GM12878 (cell line): ENCODE data around the gene SF1. TPM values are rescaled to one million over a fixed set of nuclear protein-coding genes. Genes with fewer than 3 reads are reported as not detected.

ENCODE experiments used
- ATAC-seq: fragments of 200-7000 bp; cut with Tn5 transposase; 3 replicates; pipeline ENCODE4 v1.9.1; 2020; ENCODE audit warnings: mild to moderate bottlenecking, moderate library complexity
- BruUV-seq: library from RNA; stranded (reverse); fragments of 400-500 nt; replicated peaks from 2 replicates; lab custom pipeline; 2021; lab: Mats Ljungman, UMichigan
- CTCF ChIA-PET: fragments of 300-600 bp; sonication (Branson Sonifier 250); formaldehyde crosslinking; extraction: SDS; loops from one replicate; lab custom pipeline; 2021; ENCODE audit warnings: inconsistent platforms; lab: Yijun Ruan, JAX
- POLR2A ChIA-PET: fragments of 350-600 bp; formaldehyde crosslinking; extraction: SDS; loops from one replicate; lab custom pipeline; 2021; ENCODE audit warnings: inconsistent platforms; lab: Charles Lee
- RAD21 ChIA-PET: fragments of 300-600 bp; sonication (Branson Sonifier 250); formaldehyde crosslinking; loops from one replicate; lab custom pipeline; 2023; ENCODE audit warnings: antibody characterized with exemption; ENCODE audit not compliant: unreplicated experiment; lab: Charles Lee
- SMC1A ChIA-PET: fragments of 300-600 bp; sonication (Branson Sonifier 250); formaldehyde crosslinking; loops from one replicate; lab custom pipeline; 2023; ENCODE audit not compliant: unreplicated experiment, uncharacterized antibody; lab: Charles Lee
- DNase-seq: peaks from one replicate; pipeline ENCODE4 v3.0.0-alpha.2; 2011; ENCODE audit warnings: low read depth, low spot score
- FAIRE-seq: peaks from 3 replicates; lab custom pipeline; 2011; peaks lifted over from hg19 to GRCh38; lab: Jason Lieb, UNC
- H2AFZ ChIP-seq: 2 replicates; pipeline ENCODE4 v1.6.0; 2011; ENCODE audit warnings: low read depth, low read length, control low read depth; ENCODE audit not compliant: control insufficient read depth
- H3K27ac ChIP-seq: 2 replicates; pipeline ENCODE4 v1.5.1; 2011; ENCODE audit warnings: control low read depth; ENCODE audit not compliant: control insufficient read depth, insufficient read depth
- H3K27me3 ChIP-seq, 2 experiments: replicated peaks in 1 of 2; 2 replicates each; pipeline versions ENCODE4 v1.6.0 to v1.6.1; 2011; ENCODE audit warnings: low read length in 1 of 2; ENCODE audit not compliant: control insufficient read depth in 2 of 2, insufficient read depth in 2 of 2
- H3K36me3 ChIP-seq, 2 experiments: 2 replicates each; pipeline ENCODE4 v1.5.1; 2011; ENCODE audit warnings: low read length in 1 of 2; ENCODE audit not compliant: control insufficient read depth in 2 of 2, insufficient read depth in 2 of 2
- H3K4me1 ChIP-seq: 2 replicates; pipeline ENCODE4 v1.6.1; 2011; ENCODE audit warnings: mild to moderate bottlenecking, low read length, moderate library complexity, mixed read lengths; ENCODE audit not compliant: control insufficient read depth, insufficient read depth
- H3K4me2 ChIP-seq: 2 replicates; pipeline ENCODE4 v1.6.0; 2011; ENCODE audit warnings: control low read depth; ENCODE audit not compliant: control insufficient read depth, insufficient read depth
- H3K4me3 ChIP-seq: fragments of 200-600 bp; sonication (generic); 2 replicates; pipeline ENCODE4 v1.5.1; 2016
- H3K79me2 ChIP-seq: 2 replicates; pipeline ENCODE4 v1.6.0; 2011; ENCODE audit warnings: low read length; ENCODE audit not compliant: control insufficient read depth, insufficient read depth
- H3K9ac ChIP-seq: 2 replicates; pipeline ENCODE4 v1.8.0; 2011; ENCODE audit warnings: low read length, control low read depth, mixed read lengths; ENCODE audit not compliant: control insufficient read depth, insufficient read depth
- H3K9me3 ChIP-seq: replicated peaks from 3 replicates; pipeline ENCODE4 v1.5.1; 2011; ENCODE audit warnings: mild to moderate bottlenecking, low read length; ENCODE audit not compliant: control insufficient read depth, insufficient read depth
- H4K20me1 ChIP-seq: 2 replicates; pipeline ENCODE4 v1.6.0; 2011; ENCODE audit not compliant: control insufficient read depth, insufficient read depth
- JUNB ChIP-seq: IDR thresholded peaks from 2 replicates; pipeline ENCODE4 v1.6.1; 2016; ENCODE audit warnings: antibody characterized with exemption, mild to moderate bottlenecking
- POLR2A ChIP-seq: IDR thresholded peaks from 2 replicates; pipeline ENCODE4 v1.6.1; 2011; ENCODE audit warnings: low read depth, mild to moderate bottlenecking, low read length
- POLR2AphosphoS5 ChIP-seq: IDR thresholded peaks from 2 replicates; pipeline ENCODE4 v1.6.1; 2011; ENCODE audit warnings: mild to moderate bottlenecking, low read length, inconsistent platforms
- POU2F2 ChIP-seq: IDR thresholded peaks from 3 replicates; pipeline ENCODE4 v1.6.1; 2011; ENCODE audit warnings: low read depth, mild to moderate bottlenecking, low read length, borderline replicate concordance
- TARDBP ChIP-seq: IDR thresholded peaks from 2 replicates; pipeline ENCODE4 v1.6.1; 2016; ENCODE audit warnings: borderline replicate concordance
- ZBTB33 ChIP-seq: fragments of 450-650 bp; IDR thresholded peaks from 2 replicates; pipeline ENCODE4 v1.6.1; 2017; ENCODE audit warnings: mild to moderate bottlenecking
- WGBS: methylation state at CpG from one replicate; pipeline ENCODE4 v1.1.6; 2016; ENCODE audit warnings: low lambda C conversion rate; ENCODE audit not compliant: insufficient replicate concordance, insufficient coverage; ENCODE audit errors: missing lambda C conversion rate; 5-methylcytosine and 5-hydroxymethylcytosine counted together
- in situ Hi-C: fragments of 300-500 bp; cut with MboI; formaldehyde crosslinking; loops from 9 replicates; pipeline ENCODE4 v1.14.3; 2018; ENCODE audit warnings: mixed read lengths
- intact Hi-C: fragments of 100-400 bp; cut with micrococcal nuclease; formaldehyde crosslinking; loops from one replicate; pipeline ENCODE4 v1.14.2; 2022; ENCODE audit not compliant: unreplicated experiment
- polyA plus RNA-seq, 11 experiments: library from polyadenylated mRNA; depleted of rRNA in 4 of 11; unstranded in 6 of 11; stranded (reverse) in 5 of 11; fragments of >200 nt; fragmentation: Nextera tagmentation in 4 of 11; fragmentation: Illumina TruSeq in 1 of 11; extraction: Ambion mirVana in 4 of 11; extraction: Trizol in 1 of 11; gene quantifications; 1 replicate in 1 of 11; 2 replicates in 10 of 11; pipeline versions ENCODE4 v1.2.1 to v1.2.3, GENCODE V29; 2011 to 2016; ENCODE audit warnings: inconsistent platforms in 2 of 11, missing spikeins in 2 of 11, low read depth in 1 of 11
- total RNA-seq, 4 experiments: library from RNA; depleted of rRNA in 3 of 4; stranded (reverse); fragments of >200 nt in 3 of 4; fragmentation: Illumina TruSeq in 1 of 4; extraction: Trizol in 1 of 4; gene quantifications; 2 replicates each; pipeline versions ENCODE4 v1.2.1 to v1.2.3, GENCODE V29; 2013 to 2021

SF1 gene
- total and polyA plus RNA-seq, 10 of the 15 experiments (the other 5 are each of a cell fraction or from before 2014, with no cell fraction given) = 13.6 to 337 (median 103) TPM

GRCh38 chr11:64765291-64765850, 13.0 kb downstream of the SF1 start (continued):
- TF ChIP-seq ZBTB33 (peak; percentile 41; the same call in 1 of the 2 replicates), JUNB (no peak), TARDBP (no peak), POLR2AphosphoS5 (peak; percentile 74), POU2F2 (no peak), POLR2A (peak; percentile 64; the same call in 1 of the 2 replicates)

- ATAC-seq = no peak
- BruUV-seq = TSS peak; percentile 37
- POLR2A ChIA-PET = interaction anchor here (1.6 kb wide), 1 partner anchor 14 kb away, joined by 6 read pairs; the partner anchor contains the start of gene SF1
- in situ Hi-C loops (no loop called here), intact Hi-C loops (no loop called here)
- Histone ChIP-seq H3K27ac (no peak overlapping the region), H3K36me3 (peaks cover 41% of the 10 kb centered on the region in 2 experiments), H3K79me2 (peaks cover 9% of the 10 kb centered on the region), H3K4me3 (no peak overlapping the region), H4K20me1 (peaks cover 19% of the 10 kb centered on the region), H3K4me1 (peaks cover 17% of the 10 kb centered on the region), H3K9ac (no peak overlapping the region), H3K9me3 (no peaks in the 10 kb centered on the region), H3K27me3 (no peaks in the 10 kb centered on the region), H3K4me2 (no peak overlapping the region), H2AFZ (no peak overlapping the region)
- TF ChIP-seq JUNB (no peak), POLR2AphosphoS5 (peak; percentile 67; the same call in 1 of the 2 replicates)
- SMC1A ChIA-PET = interaction anchor here (1.1 to 2.9 kb wide), 2 partner anchors 20 to 38 kb away, joined by 4 to 11 read pairs; partner anchors contain the start of gene RASGRP2
- WGBS = 92% methylated on average over 8 of the region's 8 CpGs
- CTCF ChIA-PET = interaction anchor here (1.0 to 2.5 kb wide), 4 partner anchors 11 to 76 kb away, joined by 3 to 16 read pairs (median 6); partner anchors contain the start of gene RASGRP2
- FAIRE-seq = no peak
- DNase-seq = no peak
- RAD21 ChIA-PET = interaction anchor here (1.0 kb wide), 1 partner anchor 76 kb away, joined by 3 read pairs; no protein-coding TSS in a partner anchor
Measured at GRCh38 chr11:64764753-64765152, 13.6 kb downstream of the SF1 start.
